ENCODE results near the gene MAGI2.

Gene MAGI2

DNA sequence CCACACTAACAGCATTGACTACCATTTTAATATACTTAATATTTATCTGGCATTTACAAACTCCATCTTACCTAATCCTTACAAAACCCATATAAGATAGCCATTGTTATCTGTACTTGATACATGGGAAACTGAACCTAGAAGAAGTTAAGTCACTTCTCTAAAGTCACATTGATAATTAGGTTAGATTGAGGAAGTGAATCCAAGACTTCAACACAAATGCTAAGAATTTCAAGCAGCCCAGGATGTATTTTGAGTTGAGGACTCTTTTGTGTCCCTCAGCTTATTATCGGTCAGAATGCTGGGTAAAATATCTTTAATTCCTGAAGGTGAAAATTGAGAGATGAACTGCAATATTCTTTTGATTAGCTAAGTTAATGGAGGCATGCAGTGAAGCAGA, 1189.4 kb downstream of the MAGI2 start:
- POLR2A ChIA-PET, result no interaction called here
- CTCF ChIA-PET, result interaction anchor here (1.0 kb wide), 2 partner anchors 19 to 21 kb away, joined by 3 to 4 read pairs; no protein-coding TSS in a partner anchor
- no peak for TF ChIP-seq CTCF (IDR thresholded peaks at IDR 0.05; ENCODE audit: control extremely low read depth, extremely low read depth, low read depth, missing control alignments)
- DNase-seq (ENCODE audit: extremely low spot score), result no peak

- ChIA-PET CTCF (interaction anchor here (1.6 kb wide), 1 partner anchor 10 kb away, joined by 3 read pairs; no protein-coding TSS in a partner anchor), POLR2A (no interaction called here)
- no peak for TF ChIP-seq CTCF (IDR thresholded peaks at IDR 0.05; ENCODE audit: control extremely low read depth, extremely low read depth, low read depth, missing control alignments)
- DNase-seq (ENCODE audit: extremely low spot score), result no peak
Observed at GRCh38 chr7:78261739-78262138, 1191.7 kb downstream of the MAGI2 start.

DNA sequence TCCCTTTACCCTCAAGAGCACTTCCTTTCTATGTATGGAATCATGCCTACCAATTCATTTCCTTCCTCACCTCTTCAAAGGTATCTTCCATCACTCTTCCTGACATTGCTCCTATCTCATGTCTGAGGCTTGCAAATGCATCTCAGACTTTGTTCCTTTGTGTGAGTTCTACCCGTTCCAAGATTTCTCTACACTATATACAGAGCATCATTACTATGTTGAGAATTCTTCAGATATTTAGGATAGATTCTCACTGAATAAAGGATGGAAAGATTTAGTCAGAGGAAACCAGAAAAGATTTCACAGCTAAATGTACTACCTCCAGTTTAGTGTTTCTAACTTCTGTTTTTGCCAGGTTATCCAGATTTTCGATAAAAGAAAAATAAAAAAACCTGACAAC, 1192.2 kb downstream of the MAGI2 start:
- POLR2A ChIA-PET, result no interaction called here
- DNase-seq (ENCODE audit: extremely low spot score), result no peak
- CTCF ChIA-PET, result interaction anchor here (1.6 kb wide), 1 partner anchor 9 kb away, joined by 3 read pairs; no protein-coding TSS in a partner anchor
- no peak for TF ChIP-seq CTCF (IDR thresholded peaks at IDR 0.05; ENCODE audit: control extremely low read depth, extremely low read depth, low read depth, missing control alignments)

DNA sequence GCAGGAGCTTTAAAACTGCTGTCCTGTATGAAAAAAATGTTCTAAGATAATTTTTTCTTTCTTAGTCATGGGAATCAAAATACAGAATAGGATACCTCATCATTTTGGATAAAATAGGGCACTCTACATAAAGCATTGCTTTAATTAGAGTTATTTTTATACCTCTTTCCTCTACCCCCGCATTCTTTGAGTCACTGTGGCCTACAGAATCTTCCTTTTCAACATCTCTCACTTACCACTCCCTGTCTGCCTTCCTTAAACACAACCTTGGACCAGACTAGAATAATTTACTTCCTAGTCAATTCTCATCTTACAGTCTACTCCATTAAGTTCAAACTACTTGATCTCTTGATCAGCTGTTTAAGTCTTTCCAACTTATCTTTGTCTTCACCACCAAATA, 1192.6 kb downstream of the MAGI2 start:
- CTCF ChIA-PET, result interaction anchor here (1.6 kb wide), 1 partner anchor 9 kb away, joined by 3 read pairs; no protein-coding TSS in a partner anchor
- no peak for TF ChIP-seq CTCF (IDR thresholded peaks at IDR 0.05; ENCODE audit: control extremely low read depth, extremely low read depth, low read depth, missing control alignments)
- POLR2A ChIA-PET, result no interaction called here
- DNase-seq (ENCODE audit: extremely low spot score), result no peak

DNA sequence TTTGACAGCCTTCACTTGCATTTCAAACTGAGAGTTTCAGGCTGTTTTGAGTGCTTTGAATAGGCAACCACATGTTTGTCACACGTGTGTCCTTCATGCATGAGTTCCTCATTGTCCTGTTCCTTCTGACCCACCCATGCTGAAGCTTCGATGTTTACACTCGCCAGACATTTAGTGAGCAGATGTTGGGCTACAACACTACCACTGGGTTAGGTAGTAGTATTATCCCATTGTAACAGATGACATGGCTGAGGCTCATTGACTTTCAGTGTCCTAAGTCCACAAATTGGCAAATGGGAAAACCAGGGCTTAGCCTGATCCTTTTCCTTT, 1198.8 kb downstream of the MAGI2 start:
- POLR2A ChIA-PET, result no interaction called here
- TF ChIP-seq CTCF (IDR thresholded peaks at IDR 0.05; ENCODE audit: control extremely low read depth, extremely low read depth, low read depth, missing control alignments), result no peak

GRCh38 chr7:78253850-78254725, 1199.4 kb downstream of the MAGI2 start:
- TF ChIP-seq CTCF (IDR thresholded peaks at IDR 0.05; ENCODE audit: control extremely low read depth, extremely low read depth, low read depth, missing control alignments), result no peak
- ChIA-PET CTCF (interaction anchor here (1.2 kb wide), 1 partner anchor 16 kb away, joined by 3 read pairs; no protein-coding TSS in a partner anchor), POLR2A (no interaction called here)
- no peak for DNase-seq (ENCODE audit: extremely low spot score)

More for the DNA sequence above, 1198.8 kb downstream of the MAGI2 start:
- no peak for DNase-seq (ENCODE audit: extremely low spot score)
- CTCF ChIA-PET, result interaction anchor here (1.2 kb wide), 1 partner anchor 17 kb away, joined by 3 read pairs; no protein-coding TSS in a partner anchor
